K562 (cell line): ENCODE measurements around the gene SPEM3. TPM values are rescaled to one million over a fixed set of nuclear protein-coding genes. Genes with fewer than 3 reads are reported as not detected.

Experiments used
- ATAC-seq: fragments of 200-7000 bp; cut with Tn5 transposase; 3 replicates; pipeline ENCODE4 v1.9.1; 2020; ENCODE audit warnings: moderate library complexity
- BruUV-seq: library from RNA; stranded (reverse); fragments of 400-500 nt; replicated peaks from 2 replicates; lab custom pipeline; 2021; lab: Mats Ljungman, UMichigan
- CTCF ChIA-PET: fragments of 300-600 bp; formaldehyde crosslinking; extraction: SDS; loops from one replicate; lab custom pipeline; 2021; ENCODE audit warnings: low intra/inter-chr PET ratio; lab: Yijun Ruan, JAX
- POLR2A ChIA-PET: fragments of 300-600, 350-650 bp; sonication (Branson Sonifier 250); formaldehyde crosslinking; extraction: SDS; loops from one replicate; lab custom pipeline; 2021; ENCODE audit warnings: antibody characterized with exemption, inconsistent platforms; lab: Yijun Ruan, JAX
- DNase-seq, 4 experiments: peaks; one replicate each; pipeline versions ENCODE4 v3.0.0 to v3.0.0-alpha.2; 2011 to 2018; ENCODE audit warnings: low spot score in 3 of 4, mixed read lengths in 3 of 4; ENCODE audit errors: extremely low read depth in 1 of 4
- FAIRE-seq: peaks from 2 replicates; lab custom pipeline; 2011; peaks lifted over from hg19 to GRCh38; lab: Jason Lieb, UNC
- H2AFZ ChIP-seq: 2 replicates; pipeline ENCODE4 v1.6.0; 2011; ENCODE audit warnings: low read depth, low read length, control low read depth, inconsistent platforms
- H3K27ac ChIP-seq: fragments of 200-600 bp; 3 replicates; pipeline ENCODE4 v1.8.0; 2011; ENCODE audit warnings: low read depth, mild to moderate bottlenecking, control low read depth, inconsistent platforms, low read length, moderate library complexity, mixed read lengths; ENCODE audit errors: extremely low read depth
- H3K27me3 ChIP-seq, 2 experiments: fragments of 300-600 bp in 1 of 2; 2 replicates in 1 of 2; 3 replicates in 1 of 2; pipeline versions ENCODE4 v1.6.0 to v1.8.0; 2011; ENCODE audit warnings: inconsistent platforms in 2 of 2, low read length in 2 of 2, mild to moderate bottlenecking in 1 of 2, mixed read lengths in 1 of 2, moderate library complexity in 1 of 2; ENCODE audit not compliant: control insufficient read depth in 2 of 2, insufficient read depth in 2 of 2
- H3K36me3 ChIP-seq: fragments of 300-600 bp; 3 replicates; pipeline ENCODE4 v1.8.0; 2011; ENCODE audit warnings: mild to moderate bottlenecking, low read length, inconsistent platforms; ENCODE audit not compliant: control insufficient read depth, insufficient read depth
- H3K4me1 ChIP-seq, 2 experiments: fragments of 200-600 bp in 1 of 2; replicated peaks in 1 of 2; 2 replicates in 1 of 2; 3 replicates in 1 of 2; pipeline versions ENCODE4 v1.5.1 to v1.8.0; 2011; ENCODE audit warnings: inconsistent platforms in 2 of 2, low read length in 2 of 2, mild to moderate bottlenecking in 1 of 2, mixed read lengths in 1 of 2, moderate library complexity in 1 of 2; ENCODE audit not compliant: control insufficient read depth in 2 of 2, insufficient read depth in 2 of 2
- H3K4me2 ChIP-seq: 2 replicates; pipeline ENCODE4 v1.6.1; 2011; ENCODE audit warnings: low read length, control low read depth, inconsistent platforms, mixed read lengths; ENCODE audit not compliant: insufficient read depth
- H3K4me3 ChIP-seq: fragments of 200-600 bp; sonication (generic), shearing (Covaris generic); 2 replicates; pipeline ENCODE4 v1.5.1; 2016; ENCODE audit warnings: control low read depth, inconsistent platforms
- H3K79me2 ChIP-seq: fragments of 200-600 bp; 3 replicates; pipeline ENCODE4 v1.8.0; 2011; ENCODE audit warnings: low read length, inconsistent platforms; ENCODE audit not compliant: control insufficient read depth, insufficient read depth
- H3K9ac ChIP-seq, 2 experiments: 2 replicates each; pipeline versions ENCODE4 v1.6.0 to v1.6.1; 2011; ENCODE audit warnings: low read depth in 2 of 2, low read length in 2 of 2, control low read depth in 1 of 2, inconsistent platforms in 1 of 2, mild to moderate bottlenecking in 1 of 2, mixed read lengths in 1 of 2; ENCODE audit not compliant: insufficient read depth in 1 of 2
- H3K9me1 ChIP-seq: one replicate; pipeline ENCODE4 v1.6.0; 2011; ENCODE audit warnings: inconsistent platforms, mild to moderate bottlenecking, low read length, moderate library complexity; ENCODE audit not compliant: control insufficient read depth, insufficient read depth
- H3K9me3 ChIP-seq: replicated peaks from 2 replicates; pipeline ENCODE4 v1.5.1; 2011; ENCODE audit warnings: low read depth, low read length, inconsistent platforms; ENCODE audit not compliant: control insufficient read depth, insufficient read depth
- H4K20me1 ChIP-seq: replicated peaks from 2 replicates; pipeline ENCODE4 v1.6.1; 2011; ENCODE audit warnings: low read length, inconsistent platforms, mixed read lengths; ENCODE audit not compliant: control insufficient read depth, insufficient read depth
- ARID2 ChIP-seq: fragments of 450-650 bp; IDR thresholded peaks from 2 replicates; pipeline ENCODE4 v1.6.1; 2017; ENCODE audit warnings: antibody characterized with exemption, mild to moderate bottlenecking
- LEF1 ChIP-seq: fragments of 450-650 bp; IDR thresholded peaks from 2 replicates; pipeline ENCODE4 v1.6.1; 2016; ENCODE audit warnings: mild to moderate bottlenecking
- NRF1 ChIP-seq, 2 experiments: fragments of 450-650 bp; IDR thresholded peaks in 1 of 2; conservative IDR thresholded peaks in 1 of 2; 2 replicates each; pipeline ENCODE4 v1.6.1; 2014; ENCODE audit warnings: mild to moderate bottlenecking in 2 of 2
- POLR2G ChIP-seq: fragments of 200-400 bp; formaldehyde crosslinking; IDR thresholded peaks from 2 replicates; pipeline ENCODE4 v1.6.1; 2017; ENCODE audit warnings: low read depth, mild to moderate bottlenecking, antibody characterized with exemption, low read length, moderate library complexity
- SIN3A ChIP-seq, 2 experiments: fragments of 150-350 bp in 1 of 2; IDR thresholded peaks; 2 replicates each; pipeline ENCODE4 v1.6.1; 2011 to 2016; ENCODE audit warnings: borderline replicate concordance in 2 of 2, low read depth in 2 of 2, low read length in 2 of 2, mild to moderate bottlenecking in 2 of 2, moderate library complexity in 2 of 2; ENCODE audit not compliant: control insufficient read depth in 1 of 2
- SIX5 ChIP-seq, 2 experiments: IDR thresholded peaks; 2 replicates each; pipeline ENCODE4 v1.6.1; 2011; ENCODE audit warnings: low read length in 2 of 2, borderline replicate concordance in 1 of 2, low read depth in 1 of 2, mild to moderate bottlenecking in 1 of 2, moderate library complexity in 1 of 2; ENCODE audit not compliant: insufficient read depth in 1 of 2
- WGBS: fragments of 100-300 bp; shearing (Covaris generic); methylation state at CpG from one replicate; pipeline ENCODE4 v1.1.6; 2016; ENCODE audit warnings: low coverage, mixed read lengths; ENCODE audit not compliant: insufficient coverage; ENCODE audit errors: missing lambda C conversion rate; 5-methylcytosine and 5-hydroxymethylcytosine counted together
- in situ Hi-C: fragments of 300-500 bp; cut with MboI; formaldehyde crosslinking; loops from 4 replicates; pipeline ENCODE4 v1.15.0; 2018; ENCODE audit warnings: inconsistent platforms, mixed read lengths
- intact Hi-C: fragments of 100-400 bp; cut with micrococcal nuclease; formaldehyde crosslinking; loops from 2 replicates; pipeline ENCODE4 v1.14.2; 2022
- polyA plus RNA-seq, 8 experiments: library from polyadenylated mRNA; depleted of rRNA in 4 of 8; stranded (reverse) in 5 of 8; unstranded in 3 of 8; fragments of >200 nt; fragmentation: Nextera tagmentation in 2 of 8; fragmentation: Illumina TruSeq in 1 of 8; extraction: Ambion mirVana in 2 of 8; extraction: Trizol in 1 of 8; gene quantifications; 2 replicates each; pipeline versions ENCODE4 v1.2.1 to v1.2.3, GENCODE V29; 2011 to 2014; ENCODE audit warnings: inconsistent platforms in 1 of 8, missing spikeins in 1 of 8
- total RNA-seq, 7 experiments: library from RNA; depleted of rRNA in 6 of 7; stranded (reverse); fragments of >200 nt in 6 of 7; fragmentation: Illumina TruSeq in 2 of 7; extraction: Trizol in 2 of 7; gene quantifications; 2 replicates each; pipeline versions ENCODE4 v1.2.1 to v1.2.3, GENCODE V29; 2011 to 2021; ENCODE audit warnings: low replicate concordance in 1 of 7
- TF ChIP-seq, protein P1 (sequence below), 2 experiments: fragments of 250-450 bp in 1 of 2; fragments of 450-650 bp in 1 of 2; sonication (Bioruptor Pico) in 1 of 2; IDR thresholded peaks; 2 replicates each; pipeline versions ENCODE4 v1.6.1 to v1.8.0; 2016 to 2021; ENCODE audit warnings: mild to moderate bottlenecking in 2 of 2, moderate library complexity in 2 of 2, missing compliant biosample characterization in 1 of 2, missing genetic modification characterization in 1 of 2
- TF ChIP-seq, protein P2 (sequence below): sonication (generic); formaldehyde crosslinking; IDR thresholded peaks from 2 replicates; pipeline ENCODE4 v1.8.0; 2022; ENCODE audit warnings: mild to moderate bottlenecking, missing genetic modification reagents

Gene SPEM3
- total and polyA plus RNA-seq, 9 of the 15 experiments (the other 6 are each of a cell fraction or from before 2014, with no cell fraction given) = not detected

DNA sequence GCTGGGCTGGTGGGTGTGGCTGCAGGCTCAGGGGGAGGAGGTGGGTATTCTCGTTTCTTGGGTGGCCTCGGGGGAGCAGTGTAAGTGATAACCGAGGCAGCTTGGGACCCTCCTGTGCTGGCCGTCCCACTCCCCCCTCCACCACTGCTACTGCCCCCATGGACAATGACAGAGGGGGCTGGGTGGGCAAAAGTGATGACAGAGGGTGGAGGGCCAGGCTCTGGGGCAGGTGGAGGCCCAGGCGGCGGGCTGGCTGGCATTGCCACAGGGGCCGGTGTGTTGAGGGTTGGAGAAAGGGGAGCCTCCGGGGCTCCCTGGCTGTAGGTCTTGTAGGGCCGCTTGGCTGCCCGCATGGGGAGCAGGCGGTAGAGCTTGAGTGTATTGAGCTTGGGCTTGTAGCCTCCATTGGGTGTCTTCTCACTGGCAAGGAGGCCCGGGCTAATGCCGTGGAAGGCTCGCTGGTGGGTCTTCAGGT is 34.8 kb downstream of the SPEM3 start:
- ATAC-seq = no peak
- Histone ChIP-seq H2AFZ (no peak overlapping the region), H3K9ac (no peak overlapping the region; a peak in 1 of 4 replicates), H3K36me3 (peaks cover 37% of the 10 kb centered on the region; the same call in 1 of the 3 replicates), H3K4me1 (peaks cover 8 to 29% of the 10 kb centered on the region in 2 experiments), H3K9me3 (no peaks in the 10 kb centered on the region), H3K4me2 (no peak overlapping the region), H3K27me3 (no peaks in the 10 kb centered on the region), H4K20me1 (no peaks in the 10 kb centered on the region), H3K27ac (no peak overlapping the region), H3K9me1 (no peaks in the 10 kb centered on the region), H3K4me3 (no peak overlapping the region), H3K79me2 (peaks cover 3% of the 10 kb centered on the region; the same call in 1 of the 3 replicates)
- no TSS peak for BruUV-seq
- in situ Hi-C loops = no loop called here
- intact Hi-C loops = no loop called here
- 98% methylated on average over 8 of the region's 14 CpGs for WGBS
- ChIA-PET CTCF (no interaction called here), POLR2A (interaction anchor here (2.3 kb wide), 1 partner anchor 13 kb away, joined by 8 read pairs; no protein-coding TSS in a partner anchor)
- FAIRE-seq = no peak
- no peak for DNase-seq
- TF ChIP-seq, protein P1, sequence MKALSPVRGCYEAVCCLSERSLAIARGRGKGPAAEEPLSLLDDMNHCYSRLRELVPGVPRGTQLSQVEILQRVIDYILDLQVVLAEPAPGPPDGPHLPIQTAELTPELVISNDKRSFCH (CRISPR knock-in tag; IDR thresholded peaks at IDR 0.05) = no peak
- TF ChIP-seq, protein P1 (tag; IDR thresholded peaks at IDR 0.05) = no peak
- peak; percentile 2; the same call in 1 of the 2 replicates for TF ChIP-seq POLR2G

DNA sequence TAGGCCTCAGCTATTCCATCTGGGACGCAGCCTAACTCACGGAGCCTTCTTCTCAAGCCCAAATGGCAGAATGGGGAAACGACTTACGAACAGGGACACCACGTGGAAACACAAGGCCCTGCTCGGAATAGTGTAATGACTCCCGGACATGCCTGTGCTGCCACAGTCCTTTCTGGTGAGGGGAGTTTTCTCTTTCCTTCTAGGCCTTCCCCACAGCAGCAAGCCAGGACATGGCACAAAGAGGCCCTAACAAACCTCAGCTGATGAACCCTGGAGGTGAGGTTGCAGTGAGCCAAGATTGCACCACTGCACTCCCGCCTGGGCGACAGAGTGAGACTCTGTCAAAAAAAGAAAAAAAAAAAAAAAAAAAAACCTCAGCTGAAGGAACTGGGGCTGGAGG is 35.4 kb downstream of the SPEM3 start:
- no peak for DNase-seq
- ChIA-PET CTCF (no interaction called here), POLR2A (interaction anchor here (2.3 kb wide), 1 partner anchor 12 kb away, joined by 8 read pairs; no protein-coding TSS in a partner anchor)
- Histone ChIP-seq H3K4me1 (peaks cover 8 to 29% of the 10 kb centered on the region in 2 experiments), H3K4me3 (no peak overlapping the region), H3K9ac (peak overlapping the region in 1 of 2 experiments; percentile 58; a peak in 1 of 4 replicates), H3K9me1 (no peaks in the 10 kb centered on the region), H4K20me1 (no peaks in the 10 kb centered on the region), H3K27me3 (no peaks in the 10 kb centered on the region), H3K27ac (no peak overlapping the region), H2AFZ (no peak overlapping the region), H3K79me2 (peaks cover 5% of the 10 kb centered on the region; the same call in 1 of the 3 replicates), H3K4me2 (no peak overlapping the region), H3K9me3 (no peaks in the 10 kb centered on the region), H3K36me3 (peaks cover 37% of the 10 kb centered on the region; the same call in 1 of the 3 replicates)
- no peak for FAIRE-seq
- intact Hi-C loops = no loop called here
- TF ChIP-seq ARID2 (no peak), SIX5 (IDR thresholded peaks at IDR 0.05; ENCODE audit: borderline replicate concordance in 1 of 2, insufficient read depth in 1 of 2, low read depth in 1 of 2, low read length in 2 of 2) (no peak), LEF1 (no peak), NRF1 (conservative IDR thresholded peaks at IDR 0.05 in 1 of 2, IDR thresholded peaks at IDR 0.05 in 1 of 2) (no peak), SIN3A (IDR thresholded peaks at IDR 0.05; ENCODE audit: borderline replicate concordance in 2 of 2, control insufficient read depth in 1 of 2, low read depth in 2 of 2, low read length in 2 of 2) (no peak)
- TF ChIP-seq, protein P2, sequence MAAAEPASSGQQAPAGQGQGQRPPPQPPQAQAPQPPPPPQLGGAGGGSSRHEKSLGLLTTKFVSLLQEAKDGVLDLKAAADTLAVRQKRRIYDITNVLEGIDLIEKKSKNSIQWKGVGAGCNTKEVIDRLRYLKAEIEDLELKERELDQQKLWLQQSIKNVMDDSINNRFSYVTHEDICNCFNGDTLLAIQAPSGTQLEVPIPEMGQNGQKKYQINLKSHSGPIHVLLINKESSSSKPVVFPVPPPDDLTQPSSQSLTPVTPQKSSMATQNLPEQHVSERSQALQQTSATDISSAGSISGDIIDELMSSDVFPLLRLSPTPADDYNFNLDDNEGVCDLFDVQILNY (CRISPR knock-in tag) = no peak
- in situ Hi-C loops = no loop called here
- BruUV-seq = no TSS peak
- 90% methylated on average over 4 of the region's 9 CpGs for WGBS
- no peak for ATAC-seq
